Measurements from ENCODE around the gene PRUNE1. TPM values are rescaled to one million over a fixed set of nuclear protein-coding genes. Genes with fewer than 3 reads are reported as not detected.

PRUNE1 gene
- total RNA-seq, 1 experiment from 2014 or later: 24.3 TPM

GRCh38 chr1:150995896-150996295 is 12.4 kb upstream of the PRUNE1 start:
- DNase-seq: peak in 1 of 2 experiments; percentile 55
- peak overlapping the region; percentile 26 for H3K27ac Mint-ChIP-seq (ENCODE audit: unreplicated experiment)
- BruUV-seq (replicated peaks): no TSS peak
- ChIA-PET POLR2A (interaction anchor here (0.6 to 1.3 kb wide), 2 partner anchors 14 to 200 kb away, joined by 5 to 9 read pairs; partner anchors contain the start of gene ANXA9), CTCF (interaction anchor here (0.5 to 5.0 kb wide), 15 partner anchors 10 to 305 kb away, joined by 3 to 50 read pairs (median 5); partner anchors contain the start of genes ANXA9, C1orf56, GOLPH3L and MINDY1)
- intact Hi-C loops (cut with micrococcal nuclease; ENCODE audit: unreplicated experiment): loop anchor here (1.0 kb wide), 1 partner anchor 15 kb away; no protein-coding TSS in a partner anchor
- H3K4me1 ChIP-seq: peaks cover 15% of the 10 kb centered on the region; the same call in 1 of the 2 replicates
- TF ChIP-seq CTCF (IDR thresholded peaks at IDR 0.05; ENCODE audit: insufficient read depth in 1 of 2, low read depth in 1 of 2, low read length in 1 of 2, severe bottlenecking in 1 of 2, unreplicated experiment in 1 of 2): peak; percentile 66 to 95
- H3K9me3 Mint-ChIP-seq (ENCODE audit: unreplicated experiment): no peaks in the 10 kb centered on the region
- H3K4me3 ChIP-seq (ENCODE audit: low read depth, low read length): no peak overlapping the region
- H3K36me3 Mint-ChIP-seq (ENCODE audit: insufficient read depth, unreplicated experiment): peaks cover 25% of the 10 kb centered on the region
- no peak overlapping the region for H3K4me3 Mint-ChIP-seq (ENCODE audit: unreplicated experiment)
- H3K27me3 ChIP-seq (replicated peaks; ENCODE audit: control insufficient read depth, insufficient read depth, low read length): no peaks in the 10 kb centered on the region
- peaks cover 2% of the 10 kb centered on the region for H3K36me3 ChIP-seq (ENCODE audit: control insufficient read depth, insufficient read depth, low read length)
- peaks cover 11% of the 10 kb centered on the region for H3K4me1 Mint-ChIP-seq (ENCODE audit: low read depth, unreplicated experiment)
- H3K27me3 Mint-ChIP-seq (ENCODE audit: insufficient read depth, unreplicated experiment): no peaks in the 10 kb centered on the region
- H3K9me3 ChIP-seq: no peaks in the 10 kb centered on the region

GRCh38 chr1:150997126-150997872 is 10.9 kb upstream of the PRUNE1 start:
- ChIA-PET POLR2A (interaction anchor here (0.6 kb wide), 1 partner anchor 9 kb away, joined by 3 read pairs; no protein-coding TSS in a partner anchor), CTCF (interaction anchor here (1.1 to 5.0 kb wide), 3 partner anchors 8 to 435 kb away, joined by 3 to 50 read pairs (median 3); partner anchors contain the start of gene MINDY1)
- BruUV-seq (replicated peaks): no TSS peak
- no peaks in the 10 kb centered on the region for H3K9me3 Mint-ChIP-seq (ENCODE audit: unreplicated experiment)
- Histone ChIP-seq H3K36me3 (ENCODE audit: control insufficient read depth, insufficient read depth, low read length) (peaks cover 2% of the 10 kb centered on the region), H3K4me1 (peaks cover 15% of the 10 kb centered on the region; the same call in 1 of the 2 replicates), H3K27me3 (replicated peaks; ENCODE audit: control insufficient read depth, insufficient read depth, low read length) (no peaks in the 10 kb centered on the region), H3K4me3 (ENCODE audit: low read depth, low read length) (no peak overlapping the region), H3K9me3 (no peaks in the 10 kb centered on the region)
- H3K4me1 Mint-ChIP-seq (ENCODE audit: low read depth, unreplicated experiment): peaks cover 18% of the 10 kb centered on the region
- intact Hi-C loops (cut with micrococcal nuclease; ENCODE audit: unreplicated experiment): no loop called here
- H3K36me3 Mint-ChIP-seq (ENCODE audit: insufficient read depth, unreplicated experiment): peaks cover 20% of the 10 kb centered on the region
- H3K27ac Mint-ChIP-seq (ENCODE audit: unreplicated experiment): no peak overlapping the region
- DNase-seq: no peak
- H3K4me3 Mint-ChIP-seq (ENCODE audit: unreplicated experiment): no peak overlapping the region
- H3K27me3 Mint-ChIP-seq (ENCODE audit: insufficient read depth, unreplicated experiment): no peaks in the 10 kb centered on the region
- TF ChIP-seq CTCF (IDR thresholded peaks at IDR 0.05; ENCODE audit: insufficient read depth in 1 of 2, low read depth in 1 of 2, low read length in 1 of 2, severe bottlenecking in 1 of 2, unreplicated experiment in 1 of 2): no peak

- Histone ChIP-seq H3K4me1 (peaks cover 11% of the 10 kb centered on the region; the same call in 1 of the 2 replicates), H3K9me3 (no peaks in the 10 kb centered on the region), H3K27me3 (replicated peaks; ENCODE audit: control insufficient read depth, insufficient read depth, low read length) (no peaks in the 10 kb centered on the region), H3K36me3 (ENCODE audit: control insufficient read depth, insufficient read depth, low read length) (peaks cover 2% of the 10 kb centered on the region), H3K4me3 (ENCODE audit: low read depth, low read length) (no peak overlapping the region)
- H3K36me3 Mint-ChIP-seq (ENCODE audit: insufficient read depth, unreplicated experiment): peaks cover 19% of the 10 kb centered on the region
- no peaks in the 10 kb centered on the region for H3K9me3 Mint-ChIP-seq (ENCODE audit: unreplicated experiment)
- no peak overlapping the region for H3K4me3 Mint-ChIP-seq (ENCODE audit: unreplicated experiment)
- CTCF ChIA-PET: interaction anchor here (1.1 to 5.0 kb wide), 2 partner anchors 8 to 436 kb away, joined by 3 to 50 read pairs; partner anchors contain the start of gene MINDY1
- intact Hi-C loops (cut with micrococcal nuclease; ENCODE audit: unreplicated experiment): no loop called here
- POLR2A ChIA-PET: no interaction called here
- no peak for DNase-seq
- H3K27ac Mint-ChIP-seq (ENCODE audit: unreplicated experiment): no peak overlapping the region
- peaks cover 20% of the 10 kb centered on the region for H3K4me1 Mint-ChIP-seq (ENCODE audit: low read depth, unreplicated experiment)
- TF ChIP-seq CTCF (IDR thresholded peaks at IDR 0.05; ENCODE audit: insufficient read depth in 1 of 2, low read depth in 1 of 2, low read length in 1 of 2, severe bottlenecking in 1 of 2, unreplicated experiment in 1 of 2): no peak
- no peaks in the 10 kb centered on the region for H3K27me3 Mint-ChIP-seq (ENCODE audit: insufficient read depth, unreplicated experiment)
- no TSS peak for BruUV-seq (replicated peaks)
Observed at GRCh38 chr1:150997949-150998348, 10.3 kb upstream of the PRUNE1 start.

Measured in Caco-2 (cell line).